Tibial artery (tissue), 4 donors: ENCODE measurements around the gene DENND5B.
"Not testable (repeated sequence)": the region's sequence is repeated elsewhere in the genome, so short reads cannot be mapped to it uniquely, and the experiment has no call there.

ENCODE experiments used
- DNase-seq, 2 donors: peaks; one replicate each; pipeline ENCODE4 v3.0.0-alpha.2; 2019
- H3K27ac ChIP-seq, 2 donors: fragments of 200-600 bp; sonication (generic) in 1 of 2; 1 replicate in 1 of 2; 2 replicates in 1 of 2; pipeline ENCODE4 v1.5.1; 2018 to 2019; ENCODE audit warnings: mild to moderate bottlenecking in 1 of 2
- H3K27me3 ChIP-seq, 2 donors: fragments of 200-600 bp; sonication (generic) in 1 of 2; one replicate each; pipeline versions ENCODE4 v1.5.1 to v1.6.0; 2016 to 2019
- H3K36me3 ChIP-seq, 3 donors: fragments of 200-600 bp; sonication (generic) in 2 of 3; one replicate each; pipeline ENCODE4 v1.5.1; 2016 to 2019; ENCODE audit warnings: mild to moderate bottlenecking in 2 of 3
- H3K4me1 ChIP-seq, 4 donors: fragments of 200-600 bp; sonication (generic) in 2 of 4; 1 replicate in 3 of 4; 2 replicates in 1 of 4; pipeline ENCODE4 v1.5.1; 2016 to 2019
- H3K4me3 ChIP-seq, 2 donors: fragments of 200-600 bp; sonication (generic) in 1 of 2; 1 replicate in 1 of 2; 2 replicates in 1 of 2; pipeline ENCODE4 v1.5.1; 2018 to 2019; ENCODE audit warnings: mild to moderate bottlenecking in 2 of 2
- H3K9me3 ChIP-seq, 3 donors: fragments of 200-600 bp; sonication (generic) in 1 of 3; one replicate each; pipeline ENCODE4 v1.5.1; 2016 to 2019
- intact Hi-C: fragments of 100-400 bp; cut with DNase I; formaldehyde crosslinking; loops from one replicate; pipeline ENCODE4 v1.15.0; 2023; ENCODE audit warnings: low total_unique reads
- TF ChIP-seq, protein P1 (sequence below), 2 experiments: fragments of 200-600 bp in 1 of 2; fragments of 450-650 bp in 1 of 2; IDR thresholded peaks; one replicate each; pipeline ENCODE4 v1.5.1; 2017 to 2019; ENCODE audit warnings: antibody characterized with exemption in 2 of 2, mild to moderate bottlenecking in 1 of 2, moderate library complexity in 1 of 2

Gene DENND5B

DNA sequence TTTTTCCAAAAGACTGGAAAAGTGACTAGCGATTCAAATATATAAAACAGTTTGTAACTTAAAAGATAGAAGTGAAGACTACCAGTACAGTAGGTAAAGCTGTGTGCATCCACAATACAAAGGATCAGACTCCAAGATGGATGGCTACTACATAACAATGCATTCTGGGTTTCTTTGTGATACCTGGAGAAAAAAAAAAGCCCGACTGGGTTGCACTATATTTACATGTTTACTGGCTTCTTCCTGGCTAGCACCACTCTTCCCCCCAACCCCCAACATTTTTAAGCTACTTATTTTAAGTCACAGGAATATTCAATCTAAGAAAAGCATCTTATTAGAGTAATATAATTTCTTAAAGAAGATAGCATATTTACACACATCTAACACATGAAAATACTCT, 203.9 kb downstream of the DENND5B start:
- TF ChIP-seq, protein P1, sequence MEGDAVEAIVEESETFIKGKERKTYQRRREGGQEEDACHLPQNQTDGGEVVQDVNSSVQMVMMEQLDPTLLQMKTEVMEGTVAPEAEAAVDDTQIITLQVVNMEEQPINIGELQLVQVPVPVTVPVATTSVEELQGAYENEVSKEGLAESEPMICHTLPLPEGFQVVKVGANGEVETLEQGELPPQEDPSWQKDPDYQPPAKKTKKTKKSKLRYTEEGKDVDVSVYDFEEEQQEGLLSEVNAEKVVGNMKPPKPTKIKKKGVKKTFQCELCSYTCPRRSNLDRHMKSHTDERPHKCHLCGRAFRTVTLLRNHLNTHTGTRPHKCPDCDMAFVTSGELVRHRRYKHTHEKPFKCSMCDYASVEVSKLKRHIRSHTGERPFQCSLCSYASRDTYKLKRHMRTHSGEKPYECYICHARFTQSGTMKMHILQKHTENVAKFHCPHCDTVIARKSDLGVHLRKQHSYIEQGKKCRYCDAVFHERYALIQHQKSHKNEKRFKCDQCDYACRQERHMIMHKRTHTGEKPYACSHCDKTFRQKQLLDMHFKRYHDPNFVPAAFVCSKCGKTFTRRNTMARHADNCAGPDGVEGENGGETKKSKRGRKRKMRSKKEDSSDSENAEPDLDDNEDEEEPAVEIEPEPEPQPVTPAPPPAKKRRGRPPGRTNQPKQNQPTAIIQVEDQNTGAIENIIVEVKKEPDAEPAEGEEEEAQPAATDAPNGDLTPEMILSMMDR (IDR thresholded peaks at IDR 0.05): no peak
- no peaks in the 10 kb centered on the region for H3K9me3 ChIP-seq
- intact Hi-C loops: no loop called here
- DNase-seq: no peak
- H3K27ac ChIP-seq: no peak overlapping the region
- no peaks in the 10 kb centered on the region for H3K4me1 ChIP-seq
- peaks cover 42 to 69% (median 47%) of the 10 kb centered on the region in 3 donors for H3K36me3 ChIP-seq
- H3K4me3 ChIP-seq: no peak overlapping the region
- H3K27me3 ChIP-seq: no peaks in the 10 kb centered on the region

DNA sequence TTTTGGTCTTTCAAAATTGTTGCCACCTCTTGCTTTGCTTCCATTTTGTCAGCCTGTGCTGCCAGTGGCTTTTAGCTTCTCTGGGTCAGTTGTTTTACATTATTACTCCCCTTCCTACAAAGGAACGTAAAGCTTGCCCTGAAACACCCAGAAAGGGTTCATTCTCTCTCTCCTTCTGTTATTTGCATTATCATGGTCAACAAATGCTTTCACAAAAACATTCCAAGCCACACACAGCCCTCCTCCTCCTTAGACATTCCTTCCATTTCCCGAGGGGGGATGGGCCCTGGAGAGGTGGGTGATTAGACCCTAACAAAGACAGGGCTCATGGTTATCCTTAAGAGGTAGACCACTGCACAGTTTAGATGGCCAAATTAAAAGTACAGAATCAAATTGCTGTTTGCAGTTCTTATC, 204.6 kb downstream of the DENND5B start:
- TF ChIP-seq, protein P1 (IDR thresholded peaks at IDR 0.05): no peak
- DNase-seq: no peak
- intact Hi-C loops: no loop called here
- no peak overlapping the region for H3K27ac ChIP-seq
- H3K27me3 ChIP-seq: no peaks in the 10 kb centered on the region
- H3K36me3 ChIP-seq: peaks cover 41 to 62% (median 47%) of the 10 kb centered on the region in 3 donors
- no peak overlapping the region for H3K4me3 ChIP-seq
- no peaks in the 10 kb centered on the region for H3K9me3 ChIP-seq
- H3K4me1 ChIP-seq: no peaks in the 10 kb centered on the region

DNA sequence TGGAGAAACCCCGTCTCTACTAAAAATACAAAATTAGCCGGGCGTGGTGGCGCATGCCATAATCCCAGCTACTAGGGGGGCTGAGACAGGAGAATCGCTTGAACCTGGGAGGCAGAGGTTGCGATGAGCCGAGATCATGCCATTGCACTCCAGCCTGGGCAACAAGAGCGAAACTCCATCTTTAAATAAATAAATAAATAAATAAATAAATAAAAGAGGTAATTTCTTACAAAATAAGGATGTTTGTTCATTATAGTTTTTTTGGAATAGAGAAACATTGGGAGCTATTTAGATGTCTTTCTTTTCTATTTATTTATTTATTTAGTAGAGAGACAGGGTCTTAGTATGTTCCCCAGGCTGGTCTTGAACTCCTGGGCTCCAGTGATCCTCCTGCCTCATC, 213.7 kb downstream of the DENND5B start:
- H3K9me3 ChIP-seq, H3K4me1 ChIP-seq, H3K4me3 ChIP-seq, H3K36me3 ChIP-seq, intact Hi-C loops, H3K27ac ChIP-seq, H3K27me3 ChIP-seq, DNase-seq: not testable (repeated sequence)

DNA sequence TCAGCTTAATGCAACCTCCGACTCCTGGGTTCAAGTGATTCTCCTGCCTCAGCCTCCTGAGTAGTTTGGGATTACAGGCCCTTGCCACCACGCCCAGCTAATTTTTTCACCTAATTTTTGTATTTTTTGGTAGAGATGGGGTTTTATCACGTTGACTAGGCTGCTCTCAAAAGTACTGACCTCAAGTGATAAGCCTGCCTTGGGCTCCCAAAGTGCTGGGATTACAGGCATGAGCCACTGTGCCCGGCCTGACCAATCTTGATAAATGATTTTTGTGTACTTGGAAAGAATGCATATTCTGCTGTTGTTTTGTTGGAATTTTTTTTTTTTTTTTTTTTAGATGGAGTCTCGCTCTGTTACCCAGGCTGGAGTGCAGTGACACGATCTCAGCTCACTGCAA, 215.5 kb downstream of the DENND5B start:
- not testable (repeated sequence) for H3K9me3 ChIP-seq

DNA sequence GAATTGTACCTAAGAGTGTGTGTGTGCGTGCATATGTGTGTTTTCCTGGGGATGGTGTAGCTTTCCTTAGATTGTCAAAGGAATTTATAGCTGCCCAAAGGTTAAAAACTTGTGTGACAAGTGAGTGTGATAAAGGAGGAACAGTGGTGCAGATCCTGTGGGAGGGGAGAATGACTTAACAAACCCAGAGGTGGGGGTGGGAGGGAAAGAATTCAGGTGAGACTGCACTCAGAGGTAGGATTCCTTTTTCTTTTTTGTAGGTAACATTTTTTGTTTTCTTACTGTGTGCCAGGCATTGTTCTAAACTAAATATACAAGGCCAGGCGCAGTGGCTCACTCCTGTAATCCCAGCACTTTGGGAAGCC, 219.7 kb downstream of the DENND5B start:
- TF ChIP-seq, protein P1 (IDR thresholded peaks at IDR 0.05): no peak
- no peak overlapping the region for H3K4me3 ChIP-seq
- DNase-seq: no peak
- H3K9me3 ChIP-seq: no peaks in the 10 kb centered on the region
- H3K27me3 ChIP-seq: no peaks in the 10 kb centered on the region
- H3K4me1 ChIP-seq: peaks cover 0 to 22% (median 11%) of the 10 kb centered on the region in 4 donors
- intact Hi-C loops: no loop called here
- H3K27ac ChIP-seq: no peak overlapping the region
- H3K36me3 ChIP-seq: no peaks in the 10 kb centered on the region

More for the DNA sequence above, 215.5 kb downstream of the DENND5B start:
- H3K4me3 ChIP-seq, intact Hi-C loops, H3K27ac ChIP-seq, H3K36me3 ChIP-seq, H3K27me3 ChIP-seq, H3K4me1 ChIP-seq: not testable (repeated sequence)
- peak in 1 of 2 donors; percentile 3 for DNase-seq

DNA sequence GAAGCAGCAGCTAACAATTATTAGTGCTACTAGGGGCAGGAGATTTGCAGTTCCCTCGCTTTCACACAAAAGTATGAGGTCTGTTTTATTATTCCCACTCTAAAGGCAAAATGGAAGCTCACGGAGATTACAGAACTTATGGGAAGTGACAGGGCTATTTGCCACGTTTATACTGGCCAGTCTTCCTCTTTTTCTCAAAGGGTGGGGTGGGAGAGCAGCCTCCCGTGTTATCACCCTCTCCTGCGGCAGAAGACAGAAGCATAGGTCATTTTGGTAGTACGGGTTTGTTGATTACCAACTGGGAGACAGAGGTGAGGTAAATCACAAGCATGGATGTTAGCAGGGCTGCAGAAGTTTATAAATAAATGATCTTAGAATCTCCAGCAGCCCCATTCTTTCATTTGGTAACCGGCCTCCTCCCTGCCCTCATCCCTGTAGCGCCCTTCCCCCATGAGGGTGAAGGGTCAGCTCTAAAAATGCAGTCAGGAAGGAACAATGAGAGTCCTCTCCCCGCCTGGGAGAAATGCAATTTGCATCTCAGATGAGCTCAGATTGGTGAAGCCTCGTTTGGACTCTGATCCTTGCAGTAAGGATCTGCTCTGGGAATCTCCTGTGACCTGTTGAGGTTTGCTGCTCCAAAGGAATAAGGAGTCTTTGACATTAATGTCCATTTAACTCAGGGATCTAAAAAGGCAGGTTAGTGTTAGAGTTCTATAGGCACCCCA, 220.2 kb downstream of the DENND5B start:
- TF ChIP-seq, protein P1 (IDR thresholded peaks at IDR 0.05): no peak
- Histone ChIP-seq H3K36me3 (no peaks in the 10 kb centered on the region), H3K9me3 (no peaks in the 10 kb centered on the region), H3K4me3 (peak overlapping the region; percentile 36 to 43), H3K4me1 (peaks cover 0 to 22% (median 11%) of the 10 kb centered on the region in 4 donors), H3K27ac (peak overlapping the region in 1 of 2 donors; percentile 47), H3K27me3 (no peaks in the 10 kb centered on the region)
- intact Hi-C loops: no loop called here
- peak in 1 of 2 donors; percentile 13 for DNase-seq
